ENCODE data around the gene ZNF83. TPM values are rescaled to one million over a fixed set of nuclear protein-coding genes. Genes with fewer than 3 reads are reported as not detected.

The ZNF83 gene
- total RNA-seq, 1 donor from 2014 or later = 47.9 TPM

DNA sequence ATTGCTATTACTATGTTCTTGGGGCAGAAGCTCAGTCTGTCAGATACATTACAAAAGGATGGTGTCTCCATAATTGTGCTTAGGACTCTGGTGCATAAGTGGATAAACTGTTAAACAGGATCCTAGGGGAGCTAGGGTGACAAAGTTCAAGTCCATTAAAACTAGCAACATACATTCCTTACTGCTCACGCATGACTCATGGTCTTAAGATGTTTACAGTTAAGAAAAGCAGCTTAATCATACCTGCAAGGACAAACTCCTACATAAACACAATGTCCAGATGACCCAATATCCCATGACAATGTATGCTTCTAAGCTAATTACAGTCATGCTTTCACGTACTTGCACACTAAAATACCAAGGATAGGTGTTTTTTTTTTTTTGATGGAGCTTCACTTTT is 71.6 kb downstream of the ZNF83 start:
- Histone ChIP-seq H3K4me1 (peaks cover 17% of the 10 kb centered on the region), H3K27ac (no peak overlapping the region), H3K4me3 (no peak overlapping the region), H3K36me3 (peaks cover 5% of the 10 kb centered on the region), H3K27me3 (ENCODE audit: low read depth) (no peaks in the 10 kb centered on the region), H3K9me3 (peaks cover 51% of the 10 kb centered on the region)
- ATAC-seq (no peak), DNase-seq (no peak)
- intact Hi-C loops (cut with DNase I) = no loop called here
- TF ChIP-seq, protein P1, sequence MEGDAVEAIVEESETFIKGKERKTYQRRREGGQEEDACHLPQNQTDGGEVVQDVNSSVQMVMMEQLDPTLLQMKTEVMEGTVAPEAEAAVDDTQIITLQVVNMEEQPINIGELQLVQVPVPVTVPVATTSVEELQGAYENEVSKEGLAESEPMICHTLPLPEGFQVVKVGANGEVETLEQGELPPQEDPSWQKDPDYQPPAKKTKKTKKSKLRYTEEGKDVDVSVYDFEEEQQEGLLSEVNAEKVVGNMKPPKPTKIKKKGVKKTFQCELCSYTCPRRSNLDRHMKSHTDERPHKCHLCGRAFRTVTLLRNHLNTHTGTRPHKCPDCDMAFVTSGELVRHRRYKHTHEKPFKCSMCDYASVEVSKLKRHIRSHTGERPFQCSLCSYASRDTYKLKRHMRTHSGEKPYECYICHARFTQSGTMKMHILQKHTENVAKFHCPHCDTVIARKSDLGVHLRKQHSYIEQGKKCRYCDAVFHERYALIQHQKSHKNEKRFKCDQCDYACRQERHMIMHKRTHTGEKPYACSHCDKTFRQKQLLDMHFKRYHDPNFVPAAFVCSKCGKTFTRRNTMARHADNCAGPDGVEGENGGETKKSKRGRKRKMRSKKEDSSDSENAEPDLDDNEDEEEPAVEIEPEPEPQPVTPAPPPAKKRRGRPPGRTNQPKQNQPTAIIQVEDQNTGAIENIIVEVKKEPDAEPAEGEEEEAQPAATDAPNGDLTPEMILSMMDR (IDR thresholded peaks at IDR 0.05) = no peak

DNA sequence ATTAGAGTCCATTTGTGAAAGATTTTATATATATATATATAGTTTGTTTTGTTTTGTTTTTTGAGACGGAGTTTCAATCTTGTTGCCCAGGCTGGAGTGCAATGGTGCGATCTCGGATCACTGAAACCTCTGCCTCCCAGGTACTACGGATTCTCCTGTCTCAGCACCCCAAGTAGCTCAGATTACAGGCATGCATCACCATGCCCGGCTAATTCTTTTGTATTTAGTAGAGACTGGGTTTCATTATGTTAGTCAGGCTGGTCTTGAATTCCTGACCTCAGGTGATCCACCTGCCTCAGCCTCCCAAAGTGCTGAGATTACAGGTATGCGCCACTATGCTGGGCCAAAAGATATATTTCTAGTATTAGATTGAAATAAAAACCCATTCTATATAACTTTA is 72.0 kb downstream of the ZNF83 start:
- ATAC-seq = no peak
- Histone ChIP-seq H3K27ac (no peak overlapping the region), H3K36me3 (peaks cover 5% of the 10 kb centered on the region), H3K4me1 (peaks cover 12% of the 10 kb centered on the region), H3K27me3 (ENCODE audit: low read depth) (no peaks in the 10 kb centered on the region), H3K9me3 (peaks cover 56% of the 10 kb centered on the region), H3K4me3 (no peak overlapping the region)
- intact Hi-C loops (cut with DNase I) = no loop called here
- DNase-seq = no peak
- TF ChIP-seq, protein P1 (IDR thresholded peaks at IDR 0.05) = no peak

Other genes starting within 250 kb of the ZNF83 start
- gene ZNF528, start 240.5 kb downstream of the ZNF83 start, total RNA-seq = 29.8 TPM
- gene ZNF534, start 209.2 kb downstream of the ZNF83 start, total RNA-seq = 0.18 TPM
- 1.5 TPM for gene ZNF578, start 184.8 kb downstream of the ZNF83 start, total RNA-seq
- gene ZNF808, start 110.7 kb downstream of the ZNF83 start, total RNA-seq = 28.5 TPM
- 21.6 TPM for gene ZNF701, start 68.1 kb downstream of the ZNF83 start, total RNA-seq
- 24.4 TPM for gene ZNF611, start 96.7 kb upstream of the ZNF83 start, total RNA-seq
- 14.9 TPM for gene ZNF600, start 148.4 kb upstream of the ZNF83 start, total RNA-seq
- gene ZNF28, start 183.3 kb upstream of the ZNF83 start, total RNA-seq = 20.9 TPM
- gene ZNF468, start 219.3 kb upstream of the ZNF83 start, total RNA-seq = 12.9 TPM